HL-60/S4 treated with retinoic acid at 250 ng/mL for 4 days and 3 days (cell line): Measurements from ENCODE around the gene ISCU.

ENCODE experiments used
- in situ Hi-C: fragments of 300-500 bp; cut with MboI; formaldehyde crosslinking; loops from 2 replicates; pipeline ENCODE4 v1.7.0; 2022; ENCODE audit warnings: low sequenced_read_pairs

ISCU gene

DNA sequence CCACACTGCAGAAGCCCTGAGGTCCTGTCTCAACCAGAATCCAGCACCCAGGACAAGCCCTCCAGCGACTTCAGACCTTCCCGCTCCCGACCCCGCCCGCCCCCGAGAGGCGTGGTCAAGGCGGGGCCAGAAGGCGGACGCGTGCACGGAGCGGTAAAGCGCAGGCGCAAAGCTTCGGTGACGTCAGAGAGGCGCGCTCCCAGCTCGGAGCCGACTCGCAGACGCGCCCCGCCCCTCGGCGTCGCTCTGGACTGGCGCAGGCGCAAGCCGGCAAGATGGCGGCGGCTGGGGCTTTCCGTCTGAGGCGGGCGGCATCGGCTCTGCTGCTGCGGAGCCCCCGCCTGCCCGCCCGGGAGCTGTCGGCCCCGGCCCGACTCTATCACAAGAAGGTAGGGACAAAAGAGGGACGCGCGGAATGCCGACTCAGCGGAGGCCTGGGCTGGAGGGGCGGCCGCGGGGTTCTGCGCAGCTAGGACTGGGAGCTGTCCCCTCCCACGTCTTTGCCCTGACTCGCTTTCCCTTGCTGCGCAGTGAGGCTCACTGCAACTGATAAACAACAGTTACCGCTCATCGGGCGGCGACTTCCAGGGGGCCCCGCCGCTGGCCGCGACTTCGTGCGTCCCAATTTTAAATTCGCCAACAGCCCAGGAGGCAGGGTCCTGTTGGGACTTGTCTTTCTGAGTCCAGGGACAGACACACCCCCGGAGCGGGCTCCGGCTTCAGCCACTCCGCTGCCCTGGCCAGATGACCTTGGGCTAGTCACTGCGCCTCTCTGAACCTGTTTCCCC is at the start of gene ISCU:
Gene ISCU (plus strand): TSS at position 249 of the 788 bp plus-strand sequence. CDS start 27 bp downstream, at position 276.
- in situ Hi-C loops = loop anchor here (10.0 to 25.0 kb wide), 3 partner anchors 242 to 525 kb away; partner anchors contain the start of genes ALKBH2 and UNG

GRCh38 chr12:108514468-108514972 is 47.9 kb upstream of the ISCU start:
- in situ Hi-C loops = loop anchor here (25.0 kb wide), 1 partner anchor 827 kb away; the partner anchor contains the start of gene PWP1

- in situ Hi-C loops = loop anchor here (25.0 kb wide), 1 partner anchor 828 kb away; the partner anchor contains the start of gene PWP1
Measured at GRCh38 chr12:108514973-108515814, 47.2 kb upstream of the ISCU start, which contains the start of gene FICD. FICD (plus strand) TSS chr12:108515277; CDS start chr12:108516973, 1,696 bp downstream.

GRCh38 chr12:108515916-108516315 is 46.5 kb upstream of the ISCU start:
- in situ Hi-C loops = loop anchor here (25.0 kb wide), 1 partner anchor 829 kb away; the partner anchor contains the start of gene PWP1

- in situ Hi-C loops = loop anchor here (25.0 kb wide), 1 partner anchor 829 kb away; the partner anchor contains the start of gene PWP1
Measured at GRCh38 chr12:108516511-108517275, 45.7 kb upstream of the ISCU start.

- in situ Hi-C loops = loop anchor here (25.0 kb wide), 1 partner anchor 830 kb away; the partner anchor contains the start of gene PWP1
Measured at GRCh38 chr12:108517288-108518100, 44.9 kb upstream of the ISCU start.

GRCh38 chr12:108518101-108518715 is 44.2 kb upstream of the ISCU start:
- in situ Hi-C loops = loop anchor here (25.0 kb wide), 1 partner anchor 831 kb away; the partner anchor contains the start of gene PWP1

DNA sequence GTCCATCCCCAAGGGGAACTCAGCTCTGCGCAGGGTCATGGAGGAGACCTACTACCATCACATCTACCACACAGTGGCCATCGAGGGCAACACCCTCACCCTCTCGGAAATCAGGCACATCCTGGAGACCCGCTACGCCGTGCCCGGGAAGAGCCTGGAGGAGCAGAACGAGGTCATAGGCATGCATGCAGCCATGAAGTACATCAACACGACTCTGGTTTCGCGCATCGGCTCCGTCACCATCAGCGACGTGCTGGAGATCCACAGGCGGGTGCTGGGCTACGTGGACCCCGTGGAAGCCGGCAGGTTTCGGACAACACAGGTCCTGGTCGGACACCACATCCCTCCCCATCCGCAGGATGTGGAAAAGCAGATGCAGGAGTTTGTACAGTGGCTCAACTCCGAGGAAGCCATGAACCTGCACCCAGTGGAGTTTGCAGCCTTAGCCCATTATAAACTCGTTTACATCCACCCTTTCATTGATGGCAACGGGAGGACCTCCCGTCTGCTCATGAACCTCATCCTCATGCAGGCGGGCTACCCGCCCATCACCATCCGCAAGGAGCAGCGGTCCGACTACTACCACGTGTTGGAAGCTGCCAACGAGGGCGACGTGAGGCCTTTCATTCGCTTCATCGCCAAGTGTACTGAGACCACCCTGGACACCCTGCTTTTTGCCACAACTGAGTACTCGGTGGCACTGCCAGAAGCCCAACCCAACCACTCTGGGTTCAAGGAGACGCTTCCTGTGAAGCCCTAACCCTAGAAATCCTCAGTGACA is 43.5 kb upstream of the ISCU start:
- in situ Hi-C loops = loop anchor here (25.0 kb wide), 1 partner anchor 832 kb away; the partner anchor contains the start of gene PWP1

- in situ Hi-C loops = loop anchor here (25.0 kb wide), 1 partner anchor 832 kb away; the partner anchor contains the start of gene PWP1
Measured at GRCh38 chr12:108519558-108519957, 42.8 kb upstream of the ISCU start.

DNA sequence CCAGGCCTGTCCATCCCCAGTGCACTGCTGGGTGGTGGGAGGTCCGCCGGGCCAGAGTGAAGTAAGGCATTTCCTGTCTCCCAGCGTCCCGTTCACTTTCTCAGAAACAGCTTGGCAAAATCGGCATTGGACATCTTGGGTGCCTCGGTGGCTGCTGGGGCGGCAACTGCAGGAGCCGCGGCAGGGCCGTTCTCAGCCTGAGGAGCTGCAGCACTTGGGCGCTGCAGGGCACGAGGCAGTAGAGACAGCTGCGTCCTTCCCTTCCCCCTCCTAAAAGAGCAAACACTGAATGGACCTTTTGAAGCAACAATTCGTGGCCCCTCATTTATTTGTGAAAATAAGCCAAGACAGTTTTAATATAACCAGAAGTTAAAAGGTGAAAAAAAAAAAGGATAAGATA is 39.0 kb upstream of the ISCU start:
- in situ Hi-C loops = loop anchor here (25.0 kb wide), 1 partner anchor 836 kb away; the partner anchor contains the start of gene PWP1

GRCh38 chr12:108525681-108526080 is 36.7 kb upstream of the ISCU start:
- in situ Hi-C loops = no loop called here

- in situ Hi-C loops = no loop called here
Measured at GRCh38 chr12:108526482-108527165, 35.8 kb upstream of the ISCU start.

GRCh38 chr12:108527166-108527496 is 35.3 kb upstream of the ISCU start:
- in situ Hi-C loops = no loop called here

DNA sequence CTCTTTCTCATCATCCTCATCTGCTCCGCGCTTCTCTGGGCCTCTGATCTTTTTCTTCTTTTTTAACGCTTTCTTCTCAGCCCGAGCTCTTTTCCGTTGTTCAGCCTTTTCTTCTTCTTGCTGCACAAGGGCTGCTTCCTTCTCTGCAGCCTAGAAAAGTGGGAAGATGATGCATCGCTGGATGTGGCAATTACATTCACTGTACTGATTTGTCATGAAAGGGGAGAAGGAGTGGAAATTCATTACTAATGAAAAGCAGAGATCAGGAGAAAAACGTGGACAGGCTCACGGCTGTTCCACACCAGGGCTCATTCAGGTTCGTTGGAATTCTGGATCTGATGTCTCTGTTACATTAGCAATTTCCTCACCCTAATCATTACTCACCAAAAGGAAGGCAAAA is 32.2 kb upstream of the ISCU start:
- in situ Hi-C loops = no loop called here

DNA sequence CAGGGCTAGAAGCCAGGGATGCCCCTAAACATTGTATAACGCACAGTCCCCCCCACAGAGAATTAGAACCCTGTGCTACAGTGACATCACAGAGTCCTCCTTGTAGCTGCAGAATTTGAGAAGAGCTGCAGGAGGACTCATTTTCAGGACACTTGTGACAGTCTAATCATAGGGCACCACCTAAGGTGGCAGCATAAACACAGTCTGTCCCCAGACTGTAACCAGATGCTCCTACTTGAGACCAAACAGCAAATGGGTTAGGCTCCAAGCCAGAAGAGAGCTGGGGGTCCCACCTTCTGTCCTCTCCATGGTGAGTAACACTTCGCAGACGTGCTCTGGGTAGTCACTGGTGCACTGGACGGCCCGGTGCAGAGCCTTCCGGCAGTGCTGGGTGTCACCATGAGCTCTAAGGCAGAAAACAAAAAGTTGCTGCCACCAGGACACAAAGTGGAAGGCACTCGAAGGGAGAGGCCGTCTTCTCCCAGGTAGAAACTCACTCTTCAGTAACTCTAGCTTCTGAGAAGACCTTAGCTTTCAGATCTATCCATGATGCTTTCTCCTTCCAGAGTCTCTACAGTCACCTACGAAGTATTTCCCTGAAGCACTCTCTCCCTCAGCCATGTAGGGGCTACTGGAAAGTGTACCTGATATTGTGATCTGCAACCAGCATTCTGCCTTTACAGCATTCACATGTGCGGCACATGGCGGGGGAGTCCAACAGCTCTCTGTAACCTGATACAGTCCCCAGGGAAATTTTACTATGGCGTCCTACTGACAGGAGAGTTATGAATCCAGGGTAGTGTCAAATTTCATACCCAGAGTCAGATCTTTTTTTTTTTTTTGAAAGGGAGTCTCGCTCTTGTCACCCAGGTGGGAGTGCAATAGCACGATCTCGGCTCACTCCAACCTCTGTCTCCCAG is 30.2 kb upstream of the ISCU start:
- in situ Hi-C loops = no loop called here

DNA sequence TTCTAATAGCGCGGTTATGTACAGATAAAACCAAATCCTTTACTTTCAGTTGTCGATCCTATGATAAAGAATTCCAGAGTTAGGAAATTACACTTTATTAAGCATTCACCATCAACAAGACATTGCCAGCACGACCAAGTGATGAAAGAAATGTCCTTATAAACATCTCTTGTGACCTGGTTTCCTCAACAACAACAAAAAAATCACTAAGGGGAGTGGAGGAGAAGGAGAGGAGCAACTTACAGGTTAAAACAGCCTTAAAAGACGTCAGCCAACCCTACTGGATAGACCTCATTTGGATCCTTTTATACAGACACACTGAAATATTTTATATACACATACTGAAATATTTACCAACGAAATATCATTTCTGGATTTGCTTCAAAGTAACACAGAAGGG is 24.2 kb upstream of the ISCU start:
- in situ Hi-C loops = no loop called here
